Endodermal cell (in vitro differentiated cells): ENCODE results near the gene OPHN1. TPM values are rescaled to one million over a fixed set of nuclear protein-coding genes. Genes with fewer than 3 reads are reported as not detected.

ENCODE experiments used
- DNase-seq: peaks from one replicate; pipeline ENCODE4 v3.0.0-alpha.2; 2017
- H3K27ac ChIP-seq: 2 replicates; pipeline ENCODE4 v1.5.1; 2013; ENCODE audit warnings: mild to moderate bottlenecking, low read depth, low read length, moderate library complexity
- H3K27me3 ChIP-seq: 2 replicates; pipeline ENCODE4 v1.6.1; 2013; ENCODE audit warnings: mild to moderate bottlenecking, low read length, moderate library complexity; ENCODE audit not compliant: insufficient read depth, control insufficient read depth, poor library complexity, severe bottlenecking
- H3K36me3 ChIP-seq: 2 replicates; pipeline ENCODE4 v1.7.0; 2013; ENCODE audit warnings: mild to moderate bottlenecking, low read length, moderate library complexity; ENCODE audit not compliant: control insufficient read depth, insufficient read depth
- H3K4me1 ChIP-seq: one replicate; pipeline ENCODE4 v1.7.0; 2013; ENCODE audit warnings: low read length; ENCODE audit not compliant: control insufficient read depth, insufficient read depth
- H3K4me3 ChIP-seq: 2 replicates; pipeline ENCODE4 v1.5.1; 2013; ENCODE audit warnings: mild to moderate bottlenecking, low read length, moderate library complexity
- H3K9ac ChIP-seq: 2 replicates; pipeline ENCODE4 v1.6.1; 2013; ENCODE audit warnings: mild to moderate bottlenecking, low read length, moderate library complexity; ENCODE audit not compliant: poor library complexity, severe bottlenecking; ENCODE audit errors: extremely low read depth
- H3K9me3 ChIP-seq: 2 replicates; pipeline ENCODE4 v1.6.1; 2013; ENCODE audit warnings: mild to moderate bottlenecking, low read length, moderate library complexity; ENCODE audit not compliant: control insufficient read depth
- H3K27ac Mint-ChIP-seq: 2 replicates; pipeline ENCODE4 v1.8.0; 2020; ENCODE audit warnings: mixed read lengths
- H3K27me3 Mint-ChIP-seq: 2 replicates; pipeline ENCODE4 v1.8.0; 2021; ENCODE audit warnings: mild to moderate bottlenecking, mixed read lengths; ENCODE audit not compliant: insufficient read depth
- H3K36me3 Mint-ChIP-seq: 2 replicates; pipeline ENCODE4 v1.8.0; 2020; ENCODE audit warnings: low read depth, mixed read lengths
- H3K4me1 Mint-ChIP-seq: 2 replicates; pipeline ENCODE4 v1.8.0; 2020; ENCODE audit warnings: mixed read lengths
- H3K4me3 Mint-ChIP-seq: 2 replicates; pipeline ENCODE4 v1.8.0; 2020; ENCODE audit warnings: mild to moderate bottlenecking, moderate library complexity, mixed read lengths
- H3K9me3 Mint-ChIP-seq: 2 replicates; pipeline ENCODE4 v1.8.0; 2020; ENCODE audit warnings: mild to moderate bottlenecking, mixed read lengths
- WGBS, 2 experiments: methylation state at CpG; one replicate each; pipeline versions ENCODE4 v1.1.5 to v1.1.7; 2013; ENCODE audit warnings: missing lambda C conversion rate in 2 of 2, mixed read lengths in 1 of 2; ENCODE audit not compliant: insufficient coverage in 1 of 2, insufficient read length in 1 of 2; 5-methylcytosine and 5-hydroxymethylcytosine counted together
- total RNA-seq, 2 donors: library from RNA; stranded (reverse); fragmentation: NEBNext Ultra II Directional in 1 of 2; extraction: Animal tissue kit (Norgen Biotek cat#: 25700) in 1 of 2; gene quantifications; 2 replicates in 1 of 2; 3 replicates in 1 of 2; pipeline ENCODE4 v1.2.1, GENCODE V29; 2021
- TF ChIP-seq, protein P1 (sequence below): fragments of 200-600 bp; sonication (generic); conservative IDR thresholded peaks from 2 replicates; pipeline ENCODE4 v1.5.0; 2021; ENCODE audit warnings: antibody characterized with exemption, mild to moderate bottlenecking

The OPHN1 gene
- total RNA-seq, 2 donors from 2014 or later = 2.9 to 5.0 TPM

DNA sequence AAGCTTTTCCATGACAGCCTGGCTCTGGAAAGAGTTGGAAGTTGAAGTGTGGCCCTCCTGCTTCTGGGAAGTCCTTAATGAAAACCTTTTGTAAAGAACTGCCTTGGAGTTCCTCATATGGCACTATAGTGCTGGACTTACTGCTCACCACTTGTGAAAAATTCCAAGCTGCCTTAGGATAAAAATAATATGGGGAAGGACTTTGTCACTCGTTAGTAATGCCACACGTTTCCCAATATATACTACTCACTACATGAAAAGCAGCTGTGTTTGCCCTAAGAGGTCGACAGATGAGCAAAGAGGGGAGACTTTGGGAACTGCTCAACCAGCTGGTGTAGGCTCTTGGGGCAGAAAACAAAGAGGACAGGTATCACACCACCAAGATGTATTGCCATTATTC is 11.7 kb downstream of the OPHN1 start:
- peaks cover 41% of the 10 kb centered on the region for H3K9me3 Mint-ChIP-seq
- no peaks in the 10 kb centered on the region for H3K36me3 Mint-ChIP-seq
- H3K27ac Mint-ChIP-seq = no peak overlapping the region
- no peaks in the 10 kb centered on the region for H3K27me3 ChIP-seq
- DNase-seq = no peak
- H3K4me3 ChIP-seq = no peak overlapping the region
- H3K9me3 ChIP-seq = no peaks in the 10 kb centered on the region
- H3K27me3 Mint-ChIP-seq = no peaks in the 10 kb centered on the region
- no peaks in the 10 kb centered on the region for H3K4me1 ChIP-seq
- peaks cover 4% of the 10 kb centered on the region for H3K4me1 Mint-ChIP-seq
- 89% methylated on average over 3 of the region's 3 CpGs; no CpG with 5 or more reads in 1 of the 2 experiments for WGBS, 2 experiments
- no peaks in the 10 kb centered on the region for H3K36me3 ChIP-seq
- no peak overlapping the region for H3K4me3 Mint-ChIP-seq
- TF ChIP-seq, protein P1, sequence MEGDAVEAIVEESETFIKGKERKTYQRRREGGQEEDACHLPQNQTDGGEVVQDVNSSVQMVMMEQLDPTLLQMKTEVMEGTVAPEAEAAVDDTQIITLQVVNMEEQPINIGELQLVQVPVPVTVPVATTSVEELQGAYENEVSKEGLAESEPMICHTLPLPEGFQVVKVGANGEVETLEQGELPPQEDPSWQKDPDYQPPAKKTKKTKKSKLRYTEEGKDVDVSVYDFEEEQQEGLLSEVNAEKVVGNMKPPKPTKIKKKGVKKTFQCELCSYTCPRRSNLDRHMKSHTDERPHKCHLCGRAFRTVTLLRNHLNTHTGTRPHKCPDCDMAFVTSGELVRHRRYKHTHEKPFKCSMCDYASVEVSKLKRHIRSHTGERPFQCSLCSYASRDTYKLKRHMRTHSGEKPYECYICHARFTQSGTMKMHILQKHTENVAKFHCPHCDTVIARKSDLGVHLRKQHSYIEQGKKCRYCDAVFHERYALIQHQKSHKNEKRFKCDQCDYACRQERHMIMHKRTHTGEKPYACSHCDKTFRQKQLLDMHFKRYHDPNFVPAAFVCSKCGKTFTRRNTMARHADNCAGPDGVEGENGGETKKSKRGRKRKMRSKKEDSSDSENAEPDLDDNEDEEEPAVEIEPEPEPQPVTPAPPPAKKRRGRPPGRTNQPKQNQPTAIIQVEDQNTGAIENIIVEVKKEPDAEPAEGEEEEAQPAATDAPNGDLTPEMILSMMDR = no peak
- no peak overlapping the region for H3K9ac ChIP-seq
- no peak overlapping the region for H3K27ac ChIP-seq

DNA sequence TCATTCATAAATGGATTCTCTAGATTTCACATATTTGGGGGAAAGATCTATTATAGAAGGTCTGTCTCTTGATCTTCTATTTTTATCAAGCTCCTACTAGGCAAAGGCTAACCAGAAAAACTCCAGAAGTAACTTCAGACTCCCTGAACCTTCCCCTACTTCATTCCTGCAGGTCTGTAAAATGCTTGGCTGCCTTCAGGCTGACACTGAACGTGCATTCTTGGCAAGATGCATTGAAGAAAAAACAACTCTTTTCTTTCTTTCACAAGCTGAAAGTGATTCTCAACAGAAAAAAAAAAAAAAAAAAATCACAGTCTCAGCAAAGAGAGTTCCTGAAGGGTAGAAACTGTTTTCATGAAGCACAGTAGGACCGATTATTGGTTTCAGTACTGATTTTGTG is 12.7 kb downstream of the OPHN1 start:
- Histone ChIP-seq H3K36me3 (no peaks in the 10 kb centered on the region), H3K27ac (no peak overlapping the region), H3K4me1 (no peaks in the 10 kb centered on the region), H3K27me3 (no peaks in the 10 kb centered on the region), H3K4me3 (no peak overlapping the region), H3K9ac (no peak overlapping the region), H3K9me3 (no peaks in the 10 kb centered on the region)
- Mint-ChIP-seq H3K4me1 (peaks cover 4% of the 10 kb centered on the region), H3K9me3 (peaks cover 48% of the 10 kb centered on the region), H3K27me3 (no peaks in the 10 kb centered on the region), H3K36me3 (no peaks in the 10 kb centered on the region), H3K4me3 (no peak overlapping the region), H3K27ac (no peak overlapping the region)
- TF ChIP-seq, protein P1 = no peak
- DNase-seq = no peak
- whole genome bisulfite sequencing, 2 experiments = 79% methylated on average over 2 of the region's 2 CpGs; no CpG with 5 or more reads in 1 of the 2 experiments

DNA sequence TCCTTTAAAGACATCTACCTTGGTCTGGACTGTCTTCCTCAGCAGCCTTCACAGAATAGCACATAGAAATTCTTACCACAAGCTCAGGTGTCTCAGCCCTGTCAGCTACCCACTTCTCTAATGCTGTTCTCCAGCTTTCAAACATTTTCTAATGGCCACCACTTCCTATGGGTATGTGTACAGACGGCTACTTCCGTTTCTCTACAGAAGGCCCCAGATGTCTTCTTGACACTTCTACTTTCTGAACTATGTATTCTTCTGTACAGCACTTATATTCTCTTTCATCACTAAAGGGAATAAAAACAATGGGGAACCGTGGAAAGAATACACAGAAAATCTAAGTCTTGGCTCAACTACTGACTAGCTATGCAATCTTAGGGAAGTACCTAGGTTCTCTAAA is 13.3 kb downstream of the OPHN1 start:
- Mint-ChIP-seq H3K27me3 (no peaks in the 10 kb centered on the region), H3K9me3 (peaks cover 45% of the 10 kb centered on the region), H3K4me3 (no peak overlapping the region), H3K27ac (no peak overlapping the region), H3K36me3 (no peaks in the 10 kb centered on the region), H3K4me1 (peaks cover 4% of the 10 kb centered on the region)
- WGBS, 2 experiments = 45% methylated on average over 2 of the region's 3 CpGs; no CpG with 5 or more reads in 1 of the 2 experiments
- no peak overlapping the region for H3K27ac ChIP-seq
- DNase-seq = no peak
- no peaks in the 10 kb centered on the region for H3K36me3 ChIP-seq
- H3K9ac ChIP-seq = no peak overlapping the region
- H3K4me3 ChIP-seq = no peak overlapping the region
- TF ChIP-seq, protein P1 = no peak
- H3K9me3 ChIP-seq = no peaks in the 10 kb centered on the region
- H3K27me3 ChIP-seq = no peaks in the 10 kb centered on the region
- H3K4me1 ChIP-seq = no peaks in the 10 kb centered on the region
